ENCODE data around the gene CYREN. TPM values are rescaled to one million over a fixed set of nuclear protein-coding genes. Genes with fewer than 3 reads are reported as not detected.
"Not testable (repeated sequence)": the region's sequence is repeated elsewhere in the genome, so short reads cannot be mapped to it uniquely, and the experiment has no call there.

Gene CYREN
- total RNA-seq, 1 donor from 2014 or later: 21.6 TPM

- DNase-seq (ENCODE audit: low read depth, low spot score): no peak
Observed at GRCh38 chr7:135179321-135179925, 8.9 kb upstream of the CYREN start.

GRCh38 chr7:135178364-135178763 lies 7.9 kb upstream of the CYREN start:
- no peak for DNase-seq (ENCODE audit: low read depth, low spot score)

- DNase-seq (ENCODE audit: low read depth, low spot score): no peak
Observed at GRCh38 chr7:135177028-135177696, 6.7 kb upstream of the CYREN start.

- DNase-seq (ENCODE audit: low read depth, low spot score): no peak
Observed at GRCh38 chr7:135175931-135176330, 5.4 kb upstream of the CYREN start.

GRCh38 chr7:135174941-135175340 lies 4.4 kb upstream of the CYREN start:
- no peak for DNase-seq (ENCODE audit: low read depth, low spot score)

GRCh38 chr7:135173916-135174315 lies 3.4 kb upstream of the CYREN start:
- not testable (repeated sequence) for DNase-seq (ENCODE audit: low read depth, low spot score)

GRCh38 chr7:135171581-135172291 lies 1.2 kb upstream of the CYREN start:
- not testable (repeated sequence) for DNase-seq (ENCODE audit: low read depth, low spot score)

- not testable (repeated sequence) for DNase-seq (ENCODE audit: low read depth, low spot score)
Observed at GRCh38 chr7:135170998-135171481, 533 bp upstream of the CYREN start.

- no peak for DNase-seq (ENCODE audit: low read depth, low spot score)
Observed at GRCh38 chr7:135169964-135170273, 588 bp downstream of the CYREN start.

GRCh38 chr7:135169141-135169963 lies 1.2 kb downstream of the CYREN start:
- no peak for DNase-seq (ENCODE audit: low read depth, low spot score)

GRCh38 chr7:135168489-135169140 lies 1.9 kb downstream of the CYREN start:
- DNase-seq (ENCODE audit: low read depth, low spot score): no peak

GRCh38 chr7:135168001-135168400 lies 2.5 kb downstream of the CYREN start:
- no peak for DNase-seq (ENCODE audit: low read depth, low spot score)

- DNase-seq (ENCODE audit: low read depth, low spot score): no peak
Observed at GRCh38 chr7:135167365-135167917, 3.1 kb downstream of the CYREN start.

- no peak for DNase-seq (ENCODE audit: low read depth, low spot score)
Observed at GRCh38 chr7:135166338-135166990, 4.0 kb downstream of the CYREN start.

- DNase-seq (ENCODE audit: low read depth, low spot score): no peak
Observed at GRCh38 chr7:135165862-135166261, 4.6 kb downstream of the CYREN start.

GRCh38 chr7:135164357-135165061 lies 6.0 kb downstream of the CYREN start:
- no peak for DNase-seq (ENCODE audit: low read depth, low spot score)

GRCh38 chr7:135162382-135163001 lies 8.0 kb downstream of the CYREN start:
- DNase-seq (ENCODE audit: low read depth, low spot score): no peak

- DNase-seq (ENCODE audit: low read depth, low spot score): no peak
Observed at GRCh38 chr7:135161669-135162068, 8.8 kb downstream of the CYREN start.

Data from pulmonary artery endothelial cell (primary cell).